ENCODE results near the gene CELF2. TPM values are rescaled to one million over a fixed set of nuclear protein-coding genes. Genes with fewer than 3 reads are reported as not detected.

CELF2 gene
- total RNA-seq, 2 experiments from 2014 or later: 197 to 205 TPM

DNA sequence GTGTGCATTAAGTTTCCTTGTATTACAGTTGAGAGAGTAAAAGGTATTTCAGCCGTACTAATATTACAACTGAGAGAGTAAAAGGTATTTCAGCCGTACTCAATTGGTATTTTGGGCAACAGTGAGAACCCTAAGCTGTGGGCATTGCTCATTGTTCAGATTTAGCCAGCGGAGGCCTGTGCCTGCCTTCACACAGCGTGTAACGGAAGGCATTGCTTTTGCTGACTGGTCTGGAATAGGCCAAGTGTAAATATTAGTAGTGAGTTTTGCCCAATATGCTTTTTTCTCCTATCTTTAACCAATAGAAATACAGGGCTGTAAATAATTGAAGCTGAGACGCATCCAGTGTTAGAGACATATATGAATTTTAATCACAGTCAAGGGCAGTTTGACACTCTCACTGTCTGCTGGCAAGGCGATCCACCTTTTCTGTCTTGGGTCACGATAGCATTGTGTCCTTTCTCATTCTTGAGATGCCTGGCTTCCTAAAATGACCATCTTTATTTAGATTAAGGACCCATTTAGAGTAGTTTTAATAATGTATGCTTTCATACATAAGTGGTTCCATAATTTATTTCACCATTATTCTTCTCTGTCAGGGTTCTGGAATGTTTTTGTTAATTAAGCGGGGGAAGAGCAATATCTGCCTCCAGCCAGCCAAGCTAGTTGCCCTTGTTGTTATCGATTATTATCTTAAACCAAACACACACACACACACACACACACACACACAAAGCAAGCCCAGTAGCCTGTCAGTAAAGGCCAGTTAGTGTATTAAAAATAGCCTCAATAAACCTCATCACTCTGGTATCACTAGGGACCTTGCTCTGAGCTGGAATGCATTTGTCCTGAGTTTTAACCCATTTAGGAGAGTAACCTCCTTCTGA is 130.7 kb downstream of the CELF2 start:
- intact Hi-C loops (cut with DNase I, micrococcal nuclease): loop anchor here (1.0 to 5.0 kb wide), 3 partner anchors 18 to 36 kb away; no protein-coding TSS in a partner anchor
- peak overlapping the region; percentile 89 to 91 for H3K27ac ChIP-seq (ENCODE audit: low read depth in 1 of 2, low read length in 2 of 2)
- no peaks in the 10 kb centered on the region for H3K36me3 ChIP-seq (ENCODE audit: insufficient read depth, low read length)
- DNase-seq (peak in 1 of 14 experiments; percentile 10), ATAC-seq (ENCODE audit: poor library complexity) (no peak)
- TF ChIP-seq, protein P1, sequence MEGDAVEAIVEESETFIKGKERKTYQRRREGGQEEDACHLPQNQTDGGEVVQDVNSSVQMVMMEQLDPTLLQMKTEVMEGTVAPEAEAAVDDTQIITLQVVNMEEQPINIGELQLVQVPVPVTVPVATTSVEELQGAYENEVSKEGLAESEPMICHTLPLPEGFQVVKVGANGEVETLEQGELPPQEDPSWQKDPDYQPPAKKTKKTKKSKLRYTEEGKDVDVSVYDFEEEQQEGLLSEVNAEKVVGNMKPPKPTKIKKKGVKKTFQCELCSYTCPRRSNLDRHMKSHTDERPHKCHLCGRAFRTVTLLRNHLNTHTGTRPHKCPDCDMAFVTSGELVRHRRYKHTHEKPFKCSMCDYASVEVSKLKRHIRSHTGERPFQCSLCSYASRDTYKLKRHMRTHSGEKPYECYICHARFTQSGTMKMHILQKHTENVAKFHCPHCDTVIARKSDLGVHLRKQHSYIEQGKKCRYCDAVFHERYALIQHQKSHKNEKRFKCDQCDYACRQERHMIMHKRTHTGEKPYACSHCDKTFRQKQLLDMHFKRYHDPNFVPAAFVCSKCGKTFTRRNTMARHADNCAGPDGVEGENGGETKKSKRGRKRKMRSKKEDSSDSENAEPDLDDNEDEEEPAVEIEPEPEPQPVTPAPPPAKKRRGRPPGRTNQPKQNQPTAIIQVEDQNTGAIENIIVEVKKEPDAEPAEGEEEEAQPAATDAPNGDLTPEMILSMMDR (IDR thresholded peaks at IDR 0.05): no peak
- Mint-ChIP-seq H3K4me1 (ENCODE audit: low read depth) (peaks cover 99% of the 10 kb centered on the region), H3K9me3 (no peaks in the 10 kb centered on the region), H3K27ac (peak overlapping the region; percentile 97), H3K4me3 (peak overlapping the region; percentile 86), H3K27me3 (no peaks in the 10 kb centered on the region), H3K36me3 (ENCODE audit: low read depth) (no peaks in the 10 kb centered on the region)
- H3K27me3 ChIP-seq (ENCODE audit: control insufficient read depth in 1 of 2, insufficient read depth in 2 of 2, low read length in 2 of 2): no peaks in the 10 kb centered on the region
- no peaks in the 10 kb centered on the region for H3K9me3 ChIP-seq (ENCODE audit: control insufficient read depth in 1 of 2, insufficient read depth in 1 of 2, low read length in 2 of 2)
- peaks cover 92% of the 10 kb centered on the region for H3K4me1 ChIP-seq (ENCODE audit: insufficient read depth, low read length)
- peak overlapping the region; percentile 40 for H3K4me3 ChIP-seq (ENCODE audit: low read length)
- CTCF ChIA-PET: interaction anchor here (1.8 to 9.4 kb wide), 5 partner anchors 16 to 122 kb away, joined by 4 to 107 read pairs (median 5); no protein-coding TSS in a partner anchor
- POLR2A ChIA-PET: interaction anchor here (0.7 to 12.9 kb wide), 9 partner anchors 12 to 130 kb away, joined by 3 to 1077 read pairs (median 11); partner anchors contain the start of gene CELF2

DNA sequence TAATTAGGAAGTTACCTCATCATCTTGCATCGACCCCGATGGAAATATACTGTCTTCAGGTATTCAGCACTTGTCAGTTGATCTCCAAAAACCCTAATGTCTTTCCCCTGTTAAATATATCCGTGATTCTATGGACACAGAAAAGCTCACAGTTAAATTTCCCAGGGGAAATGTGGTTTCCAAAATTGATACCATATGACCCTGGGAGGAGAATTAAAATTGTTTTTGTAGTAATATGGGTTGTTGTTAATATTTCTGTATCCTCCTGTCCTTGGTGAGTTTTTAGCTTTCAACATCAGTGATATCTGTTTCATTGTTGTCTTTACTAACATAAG is 132.1 kb downstream of the CELF2 start:
- no peak for ATAC-seq (ENCODE audit: poor library complexity)
- Histone ChIP-seq H3K27me3 (ENCODE audit: control insufficient read depth in 1 of 2, insufficient read depth in 2 of 2, low read length in 2 of 2) (no peaks in the 10 kb centered on the region), H3K27ac (ENCODE audit: low read depth in 1 of 2, low read length in 2 of 2) (peak overlapping the region; percentile 89 to 91), H3K36me3 (ENCODE audit: insufficient read depth, low read length) (no peaks in the 10 kb centered on the region), H3K4me3 (ENCODE audit: low read length) (peak overlapping the region; percentile 40), H3K4me1 (ENCODE audit: insufficient read depth, low read length) (peaks cover 90% of the 10 kb centered on the region), H3K9me3 (ENCODE audit: control insufficient read depth in 1 of 2, insufficient read depth in 1 of 2, low read length in 2 of 2) (no peaks in the 10 kb centered on the region)
- Mint-ChIP-seq H3K4me1 (ENCODE audit: low read depth) (peaks cover 99% of the 10 kb centered on the region), H3K4me3 (peak overlapping the region; percentile 86), H3K27me3 (no peaks in the 10 kb centered on the region), H3K27ac (peak overlapping the region; percentile 97), H3K36me3 (ENCODE audit: low read depth) (no peaks in the 10 kb centered on the region), H3K9me3 (no peaks in the 10 kb centered on the region)
- ChIA-PET POLR2A (interaction anchor here (0.8 to 12.9 kb wide), 20 partner anchors 9 to 131 kb away, joined by 3 to 1077 read pairs (median 6); partner anchors contain the start of gene CELF2), CTCF (interaction anchor here (0.6 to 9.4 kb wide), 9 partner anchors 15 to 121 kb away, joined by 3 to 107 read pairs (median 5); no protein-coding TSS in a partner anchor)
- no peak for DNase-seq
- TF ChIP-seq, protein P1 (IDR thresholded peaks at IDR 0.05): no peak
- intact Hi-C loops (cut with DNase I, micrococcal nuclease): loop anchor here (1.0 to 5.0 kb wide), 4 partner anchors 14 to 37 kb away; no protein-coding TSS in a partner anchor

DNA sequence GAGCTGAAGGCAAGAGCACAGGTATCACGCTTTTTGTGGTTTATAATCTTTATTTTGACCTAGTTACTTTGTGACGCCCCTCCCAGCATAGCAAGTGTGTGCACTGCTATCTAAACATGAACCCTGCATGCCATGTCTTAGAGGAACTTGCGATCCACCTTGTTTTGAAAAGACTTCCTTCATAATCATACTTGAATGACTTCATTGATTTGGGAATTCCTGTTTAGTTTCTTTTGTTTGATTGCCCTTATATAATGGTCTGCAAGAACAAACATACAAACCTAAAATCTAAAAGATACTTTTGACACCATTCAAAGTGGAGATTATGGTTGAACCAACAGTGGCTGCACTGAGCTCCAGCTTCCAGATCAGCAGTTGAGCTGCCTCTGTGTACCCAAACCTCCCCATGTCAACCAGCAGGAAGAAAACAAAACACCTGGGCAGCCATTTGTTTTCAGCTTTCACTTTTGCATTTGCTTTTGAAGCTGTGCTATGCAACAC is 132.6 kb downstream of the CELF2 start:
- CTCF ChIA-PET: interaction anchor here (1.1 to 9.4 kb wide), 8 partner anchors 14 to 120 kb away, joined by 3 to 107 read pairs (median 5); no protein-coding TSS in a partner anchor

More for the DNA sequence above, 132.6 kb downstream of the CELF2 start:
- peak in 8 of 14 experiments; percentile 33 to 89 (median 56) for DNase-seq
- Histone ChIP-seq H3K27me3 (ENCODE audit: control insufficient read depth in 1 of 2, insufficient read depth in 2 of 2, low read length in 2 of 2) (no peaks in the 10 kb centered on the region), H3K4me3 (ENCODE audit: low read length) (peak overlapping the region; percentile 40), H3K9me3 (ENCODE audit: control insufficient read depth in 1 of 2, insufficient read depth in 1 of 2, low read length in 2 of 2) (no peaks in the 10 kb centered on the region), H3K36me3 (ENCODE audit: insufficient read depth, low read length) (no peaks in the 10 kb centered on the region), H3K4me1 (ENCODE audit: insufficient read depth, low read length) (peaks cover 90% of the 10 kb centered on the region), H3K27ac (ENCODE audit: low read depth in 1 of 2, low read length in 2 of 2) (peak overlapping the region; percentile 89 to 91)
- Mint-ChIP-seq H3K36me3 (ENCODE audit: low read depth) (no peaks in the 10 kb centered on the region), H3K4me3 (peak overlapping the region; percentile 86), H3K9me3 (no peaks in the 10 kb centered on the region), H3K27me3 (no peaks in the 10 kb centered on the region), H3K27ac (peak overlapping the region; percentile 97), H3K4me1 (ENCODE audit: low read depth) (peaks cover 99% of the 10 kb centered on the region)
- peak; percentile 60 for ATAC-seq (ENCODE audit: poor library complexity)
- intact Hi-C loops (cut with DNase I, micrococcal nuclease): loop anchor here in 1 of 2 experiments (1.0 kb wide), 1 partner anchor 13 kb away; no protein-coding TSS in a partner anchor
- TF ChIP-seq, protein P1 (IDR thresholded peaks at IDR 0.05): no peak
- POLR2A ChIA-PET: interaction anchor here (0.8 to 12.9 kb wide), 20 partner anchors 9 to 132 kb away, joined by 3 to 1077 read pairs (median 6); partner anchors contain the start of gene CELF2
